DOHH2 (cell line): ENCODE results near the gene TMEM252.

ENCODE experiments used
- H3F3A ChIP-seq: fragments of 200-600 bp; sonication (generic), shearing (Covaris generic); 2 replicates; pipeline ENCODE4 v1.6.0; 2016; ENCODE audit warnings: antibody characterized with exemption, mild to moderate bottlenecking; ENCODE audit not compliant: control insufficient read depth, insufficient read depth
- H3K27ac ChIP-seq: fragments of 200-600 bp; sonication (generic); 2 replicates; pipeline ENCODE4 v1.5.1; 2014; ENCODE audit warnings: low read depth, mild to moderate bottlenecking, low read length, moderate library complexity
- H3K27me3 ChIP-seq: fragments of 200-600 bp; sonication (generic); 2 replicates; pipeline ENCODE4 v1.6.1; 2014; ENCODE audit warnings: mild to moderate bottlenecking, low read length, mixed read lengths; ENCODE audit not compliant: control insufficient read depth
- H3K36me3 ChIP-seq: fragments of 200-600 bp; sonication (generic); 2 replicates; pipeline ENCODE4 v1.6.1; 2014; ENCODE audit warnings: mild to moderate bottlenecking, low read length, moderate library complexity, mixed read lengths; ENCODE audit not compliant: control insufficient read depth
- H3K4me1 ChIP-seq: fragments of 200-600 bp; sonication (generic); 2 replicates; pipeline ENCODE4 v1.6.1; 2014; ENCODE audit warnings: mild to moderate bottlenecking, low read length, mixed read lengths; ENCODE audit not compliant: control insufficient read depth
- H3K4me2 ChIP-seq: fragments of 200-600 bp; sonication (generic); 2 replicates; pipeline ENCODE4 v1.6.0; 2014; ENCODE audit warnings: mild to moderate bottlenecking, low read length, moderate library complexity
- H3K4me3 ChIP-seq: fragments of 200-600 bp; sonication (generic); 2 replicates; pipeline ENCODE4 v1.5.1; 2014; ENCODE audit warnings: mild to moderate bottlenecking, low read length, mixed read lengths
- H3K79me2 ChIP-seq: fragments of 200-600 bp; sonication (generic); 2 replicates; pipeline ENCODE4 v1.6.1; 2014; ENCODE audit warnings: mild to moderate bottlenecking, low read length, mixed read lengths; ENCODE audit not compliant: control insufficient read depth
- H3K9me2 ChIP-seq: fragments of 200-600 bp; sonication (generic); replicated peaks from 2 replicates; pipeline ENCODE4 v1.6.1; 2014; ENCODE audit warnings: mild to moderate bottlenecking, low read length, mixed read lengths; ENCODE audit not compliant: control insufficient read depth
- H3K9me3 ChIP-seq: fragments of 200-600 bp; sonication (generic); 2 replicates; pipeline ENCODE4 v1.6.1; 2014; ENCODE audit warnings: antibody characterized with exemption, low read length, mixed read lengths; ENCODE audit not compliant: control insufficient read depth, insufficient read depth
- H4K20me1 ChIP-seq: fragments of 200-600 bp; sonication (generic); 2 replicates; pipeline ENCODE4 v1.6.0; 2014; ENCODE audit warnings: low read depth, mild to moderate bottlenecking, antibody characterized with exemption, low read length, moderate library complexity; ENCODE audit not compliant: control insufficient read depth, insufficient read depth
- EZH2phosphoT487 ChIP-seq: fragments of 200-600 bp; sonication (generic); IDR thresholded peaks from 2 replicates; pipeline ENCODE4 v1.6.1; 2017; ENCODE audit warnings: borderline replicate concordance, mild to moderate bottlenecking, antibody characterized with exemption, low read length, moderate library complexity, mixed read lengths
- TF ChIP-seq, protein P1 (sequence below): fragments of 200-600 bp; sonication (generic); IDR thresholded peaks from one replicate; pipeline ENCODE4 v1.5.1; 2014; ENCODE audit warnings: antibody characterized with exemption, mild to moderate bottlenecking, low read depth, low read length; ENCODE audit not compliant: poor library complexity, severe bottlenecking

The TMEM252 gene

DNA sequence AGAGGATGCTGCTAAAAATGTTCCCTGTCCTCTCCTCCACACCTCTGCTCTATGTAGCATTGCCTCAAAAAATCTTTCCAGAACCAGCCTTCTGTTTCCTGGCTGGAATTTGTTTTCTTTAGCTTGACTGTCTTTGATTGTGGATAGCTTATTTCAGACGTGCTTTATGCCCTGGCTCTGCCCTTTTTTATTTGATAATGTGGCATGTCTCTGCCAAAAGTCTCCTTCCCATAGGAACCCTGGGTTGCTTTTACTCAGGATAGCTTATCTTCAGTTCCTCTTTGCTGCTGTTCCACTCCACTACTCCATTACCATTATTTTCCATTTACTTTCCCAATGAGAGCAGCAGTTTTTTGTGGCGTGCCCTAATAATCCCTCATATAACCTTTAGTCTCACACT lies 885 bp upstream of the TMEM252 start:
- Histone ChIP-seq H3K9me2 (no peaks in the 10 kb centered on the region), H3K27me3 (0 out of 2 replicates have a peak, but pooled peaks cover 3% of the 10 kb centered on the region), H4K20me1 (no peaks in the 10 kb centered on the region), H3K4me1 (peaks cover 9% of the 10 kb centered on the region), H3K9me3 (no peaks in the 10 kb centered on the region), H3K4me2 (no peak overlapping the region), H3K4me3 (no peak overlapping the region), H3K27ac (no peak overlapping the region), H3F3A (no peaks in the 10 kb centered on the region), H3K36me3 (no peaks in the 10 kb centered on the region), H3K79me2 (no peaks in the 10 kb centered on the region)
- no peak for TF ChIP-seq EZH2phosphoT487
- TF ChIP-seq, protein P1, sequence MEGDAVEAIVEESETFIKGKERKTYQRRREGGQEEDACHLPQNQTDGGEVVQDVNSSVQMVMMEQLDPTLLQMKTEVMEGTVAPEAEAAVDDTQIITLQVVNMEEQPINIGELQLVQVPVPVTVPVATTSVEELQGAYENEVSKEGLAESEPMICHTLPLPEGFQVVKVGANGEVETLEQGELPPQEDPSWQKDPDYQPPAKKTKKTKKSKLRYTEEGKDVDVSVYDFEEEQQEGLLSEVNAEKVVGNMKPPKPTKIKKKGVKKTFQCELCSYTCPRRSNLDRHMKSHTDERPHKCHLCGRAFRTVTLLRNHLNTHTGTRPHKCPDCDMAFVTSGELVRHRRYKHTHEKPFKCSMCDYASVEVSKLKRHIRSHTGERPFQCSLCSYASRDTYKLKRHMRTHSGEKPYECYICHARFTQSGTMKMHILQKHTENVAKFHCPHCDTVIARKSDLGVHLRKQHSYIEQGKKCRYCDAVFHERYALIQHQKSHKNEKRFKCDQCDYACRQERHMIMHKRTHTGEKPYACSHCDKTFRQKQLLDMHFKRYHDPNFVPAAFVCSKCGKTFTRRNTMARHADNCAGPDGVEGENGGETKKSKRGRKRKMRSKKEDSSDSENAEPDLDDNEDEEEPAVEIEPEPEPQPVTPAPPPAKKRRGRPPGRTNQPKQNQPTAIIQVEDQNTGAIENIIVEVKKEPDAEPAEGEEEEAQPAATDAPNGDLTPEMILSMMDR, result no peak

DNA sequence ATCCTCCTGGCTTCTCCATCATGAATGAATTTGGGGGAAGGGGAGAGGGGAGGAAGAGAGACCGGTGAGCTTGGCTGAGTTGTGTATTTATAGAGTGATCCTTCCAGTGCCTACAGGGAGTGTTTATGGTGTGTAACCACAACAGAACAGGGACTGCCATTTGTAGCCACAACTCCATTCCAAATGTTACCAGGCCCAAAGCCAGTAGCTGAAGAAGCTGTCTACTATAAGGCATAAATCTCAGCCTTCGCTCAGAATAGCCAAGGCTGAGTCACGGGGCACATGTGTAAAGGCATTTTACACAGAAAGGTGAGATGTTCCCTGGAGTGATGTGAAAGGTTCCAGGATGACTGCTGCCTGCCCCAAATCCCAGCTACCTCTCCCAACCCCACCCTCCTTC lies 2.5 kb downstream of the TMEM252 start:
- TF ChIP-seq EZH2phosphoT487, result no peak
- TF ChIP-seq, protein P1, result no peak
- no peaks in the 10 kb centered on the region for H3K4me1 ChIP-seq
- H3K27ac ChIP-seq, result no peak overlapping the region
- H3K4me3 ChIP-seq, result no peak overlapping the region
- no peaks in the 10 kb centered on the region for H4K20me1 ChIP-seq
- no peaks in the 10 kb centered on the region for H3K36me3 ChIP-seq
- no peak overlapping the region for H3K4me2 ChIP-seq
- no peaks in the 10 kb centered on the region for H3K79me2 ChIP-seq
- no peaks in the 10 kb centered on the region for H3K27me3 ChIP-seq
- no peaks in the 10 kb centered on the region for H3F3A ChIP-seq
- H3K9me3 ChIP-seq, result no peaks in the 10 kb centered on the region
- H3K9me2 ChIP-seq, result no peaks in the 10 kb centered on the region

DNA sequence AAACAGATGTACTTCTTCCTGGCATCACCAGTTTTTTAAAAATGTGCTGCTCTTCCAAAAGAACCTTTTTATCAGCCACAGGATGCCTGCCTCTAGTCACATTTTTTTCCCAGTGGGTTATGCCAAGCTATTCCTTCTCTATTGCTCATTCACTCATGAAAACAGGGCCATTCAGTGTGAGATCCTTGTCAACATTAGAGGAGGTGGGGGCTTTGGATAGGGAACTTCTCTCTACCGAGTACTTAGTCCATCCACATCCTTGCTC lies 3.1 kb downstream of the TMEM252 start:
- Histone ChIP-seq H3F3A (no peaks in the 10 kb centered on the region), H3K4me1 (no peaks in the 10 kb centered on the region), H3K27me3 (no peaks in the 10 kb centered on the region), H3K79me2 (no peaks in the 10 kb centered on the region), H3K9me2 (no peaks in the 10 kb centered on the region), H3K36me3 (no peaks in the 10 kb centered on the region), H3K4me3 (no peak overlapping the region), H4K20me1 (no peaks in the 10 kb centered on the region), H3K9me3 (no peaks in the 10 kb centered on the region), H3K27ac (no peak overlapping the region), H3K4me2 (no peak overlapping the region)
- TF ChIP-seq, protein P1, result no peak
- TF ChIP-seq EZH2phosphoT487, result no peak
